ENCODE results near the gene LRMDA.

LRMDA gene

GRCh38 chr10:75929630-75930161 lies 498.3 kb downstream of the LRMDA start:
- Histone ChIP-seq H3K4me1 (ENCODE audit: insufficient read depth, low read length, poor library complexity, severe bottlenecking) (peaks cover 5% of the 10 kb centered on the region), H3K9me3 (ENCODE audit: insufficient read depth, low read depth, low read length) (no peaks in the 10 kb centered on the region), H3K79me2 (ENCODE audit: insufficient read depth, low read length) (no peaks in the 10 kb centered on the region), H4K20me1 (ENCODE audit: insufficient read depth, low read length, poor library complexity, severe bottlenecking) (no peaks in the 10 kb centered on the region), H2AFZ (ENCODE audit: low read length) (no peak overlapping the region), H3K9ac (ENCODE audit: low read depth, low read length, poor library complexity, severe bottlenecking) (no peak overlapping the region), H3K4me3 (ENCODE audit: low read length, poor library complexity, severe bottlenecking) (no peak overlapping the region), H3K9me2 (replicated peaks; ENCODE audit: low read depth, low read length) (no peaks in the 10 kb centered on the region), H3K4me2 (ENCODE audit: low read depth, low read length, poor library complexity, severe bottlenecking) (no peak overlapping the region), H3F3A (ENCODE audit: low read depth) (no peaks in the 10 kb centered on the region), H3K36me3 (ENCODE audit: insufficient read depth, low read length) (no peaks in the 10 kb centered on the region), H3K27me3 (ENCODE audit: insufficient read depth, low read length, poor library complexity, severe bottlenecking) (no peaks in the 10 kb centered on the region)
- TF ChIP-seq EZH2phosphoT487 (IDR thresholded peaks at IDR 0.05; ENCODE audit: borderline replicate concordance) (no peak), CTCF (conservative IDR thresholded peaks at IDR 0.05; ENCODE audit: low read length) (no peak)

DNA sequence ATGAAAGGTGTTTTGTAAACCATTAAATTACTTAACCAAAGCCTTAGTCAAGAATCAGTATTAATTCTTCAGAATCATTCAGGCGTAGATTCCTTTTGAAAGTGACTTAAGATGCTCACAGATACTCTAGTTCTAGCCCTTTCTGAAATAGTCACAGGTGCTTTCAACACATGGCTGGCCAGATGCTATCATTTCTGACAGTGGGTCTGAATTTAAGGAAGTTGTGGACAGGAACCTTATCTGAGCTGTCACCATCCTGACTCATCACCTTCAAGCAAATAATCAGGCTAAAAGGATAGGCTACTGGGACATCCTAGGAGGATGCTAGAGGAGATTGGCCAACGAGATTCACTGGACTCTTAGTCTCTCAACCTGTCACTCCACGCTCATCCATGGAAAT lies 501.5 kb downstream of the LRMDA start:
- no peaks in the 10 kb centered on the region for H3K79me2 ChIP-seq (ENCODE audit: insufficient read depth, low read length)
- H3K4me2 ChIP-seq (ENCODE audit: low read depth, low read length, poor library complexity, severe bottlenecking), result no peak overlapping the region
- H3K4me3 ChIP-seq (ENCODE audit: low read length, poor library complexity, severe bottlenecking), result no peak overlapping the region
- no peak overlapping the region for H2AFZ ChIP-seq (ENCODE audit: low read length)
- TF ChIP-seq EZH2phosphoT487 (IDR thresholded peaks at IDR 0.05; ENCODE audit: borderline replicate concordance) (no peak), CTCF (conservative IDR thresholded peaks at IDR 0.05; ENCODE audit: low read length) (no peak)
- no peak overlapping the region for H3K9ac ChIP-seq (ENCODE audit: low read depth, low read length, poor library complexity, severe bottlenecking)
- no peaks in the 10 kb centered on the region for H3K36me3 ChIP-seq (ENCODE audit: insufficient read depth, low read length)
- H3F3A ChIP-seq (ENCODE audit: low read depth), result no peaks in the 10 kb centered on the region
- no peaks in the 10 kb centered on the region for H3K9me3 ChIP-seq (ENCODE audit: insufficient read depth, low read depth, low read length)
- H3K4me1 ChIP-seq (ENCODE audit: insufficient read depth, low read length, poor library complexity, severe bottlenecking), result peaks cover 5% of the 10 kb centered on the region
- no peaks in the 10 kb centered on the region for H4K20me1 ChIP-seq (ENCODE audit: insufficient read depth, low read length, poor library complexity, severe bottlenecking)
- H3K27me3 ChIP-seq (ENCODE audit: insufficient read depth, low read length, poor library complexity, severe bottlenecking), result no peaks in the 10 kb centered on the region
- H3K9me2 ChIP-seq (replicated peaks; ENCODE audit: low read depth, low read length), result no peaks in the 10 kb centered on the region

DNA sequence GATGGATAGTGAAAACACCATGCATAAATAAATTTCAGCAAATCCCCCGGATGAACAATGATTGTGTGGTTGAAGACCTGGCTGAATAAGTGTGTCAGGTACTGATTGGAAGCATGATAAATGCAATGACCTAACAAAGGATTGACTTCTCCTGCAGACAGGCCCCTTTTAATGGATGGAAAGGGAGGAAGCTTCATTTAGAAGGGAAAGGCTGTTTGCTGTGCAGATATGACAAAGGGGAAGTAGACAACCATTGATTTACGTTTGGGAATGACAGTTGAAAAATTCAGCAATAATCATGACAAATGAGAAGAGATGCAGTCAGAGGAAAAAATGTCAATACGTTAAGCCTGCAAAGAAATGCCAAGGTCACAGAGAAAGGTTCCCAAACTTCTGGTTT lies 503.8 kb downstream of the LRMDA start:
- no peaks in the 10 kb centered on the region for H3K36me3 ChIP-seq (ENCODE audit: insufficient read depth, low read length)
- H3K9ac ChIP-seq (ENCODE audit: low read depth, low read length, poor library complexity, severe bottlenecking), result no peak overlapping the region
- no peak for TF ChIP-seq EZH2phosphoT487 (IDR thresholded peaks at IDR 0.05; ENCODE audit: borderline replicate concordance)
- no peak for TF ChIP-seq CTCF (conservative IDR thresholded peaks at IDR 0.05; ENCODE audit: low read length)
- no peaks in the 10 kb centered on the region for H3F3A ChIP-seq (ENCODE audit: low read depth)
- H3K4me1 ChIP-seq (ENCODE audit: insufficient read depth, low read length, poor library complexity, severe bottlenecking), result no peaks in the 10 kb centered on the region
- no peaks in the 10 kb centered on the region for H3K9me3 ChIP-seq (ENCODE audit: insufficient read depth, low read depth, low read length)
- no peak overlapping the region for H2AFZ ChIP-seq (ENCODE audit: low read length)
- H3K27me3 ChIP-seq (ENCODE audit: insufficient read depth, low read length, poor library complexity, severe bottlenecking), result no peaks in the 10 kb centered on the region
- no peaks in the 10 kb centered on the region for H3K9me2 ChIP-seq (replicated peaks; ENCODE audit: low read depth, low read length)
- no peaks in the 10 kb centered on the region for H4K20me1 ChIP-seq (ENCODE audit: insufficient read depth, low read length, poor library complexity, severe bottlenecking)
- H3K79me2 ChIP-seq (ENCODE audit: insufficient read depth, low read length), result no peaks in the 10 kb centered on the region
- no peak overlapping the region for H3K4me2 ChIP-seq (ENCODE audit: low read depth, low read length, poor library complexity, severe bottlenecking)
- no peak overlapping the region for H3K4me3 ChIP-seq (ENCODE audit: low read length, poor library complexity, severe bottlenecking)

Measured in Loucy (cell line).